Fibroblast of mammary gland (primary cell): ENCODE measurements around the gene WASF2.
"Not testable (repeated sequence)": the region's sequence is repeated elsewhere in the genome, so short reads cannot be mapped to it uniquely, and the experiment has no call there.

Experiments used
- DNase-seq: peaks from one replicate; pipeline ENCODE4 v3.0.0-alpha.2; 2010; ENCODE audit warnings: low read depth
- H3K4me3 ChIP-seq: 2 replicates; pipeline ENCODE4 v1.5.1; 2011; ENCODE audit warnings: low read depth, mild to moderate bottlenecking, low read length, moderate library complexity; ENCODE audit not compliant: control insufficient read depth
- CTCF ChIP-seq: conservative IDR thresholded peaks from 2 replicates; pipeline ENCODE4 v1.5.1; 2011; ENCODE audit warnings: low read depth, low read length, inconsistent platforms; ENCODE audit not compliant: control insufficient read depth, insufficient read depth

The WASF2 gene

GRCh38 chr1:27392778-27393635 lies 97.0 kb downstream of the WASF2 start:
- TF ChIP-seq CTCF = peak; percentile 34
- DNase-seq = no peak
- H3K4me3 ChIP-seq = peak overlapping the region; percentile 81

- peak; percentile 38 for TF ChIP-seq CTCF
- peak; percentile 88 for DNase-seq
- peak within 1 kb of the TSS; percentile 81 for H3K4me3 ChIP-seq
These were observed 97.7 kb downstream of the WASF2 start, which contains the start of gene GPR3 for GRCh38 chr1:27392096-27392777. GPR3 (plus strand) TSS chr1:27392622; CDS start chr1:27393799, 1,177 bp downstream.

- no peak for TF ChIP-seq CTCF
- peak; percentile 59 for DNase-seq
- H3K4me3 ChIP-seq = peak overlapping the region; percentile 48
These were observed 98.4 kb downstream of the WASF2 start for GRCh38 chr1:27391511-27392095.

- no peak overlapping the region for H3K4me3 ChIP-seq
- TF ChIP-seq CTCF = peak; percentile 88
- no peak for DNase-seq
These were observed 101.5 kb downstream of the WASF2 start for GRCh38 chr1:27388337-27389005.

GRCh38 chr1:27384797-27385196 lies 105.2 kb downstream of the WASF2 start:
- not testable (repeated sequence) for DNase-seq, H3K4me3 ChIP-seq

GRCh38 chr1:27383661-27384060 lies 106.3 kb downstream of the WASF2 start:
- no peak overlapping the region for H3K4me3 ChIP-seq
- DNase-seq = no peak
- TF ChIP-seq CTCF = no peak

- DNase-seq = no peak
- TF ChIP-seq CTCF = no peak
- no peak within 1 kb of the TSS for H3K4me3 ChIP-seq
These were observed 106.8 kb downstream of the WASF2 start, which contains the start of gene CD164L2 for GRCh38 chr1:27383039-27383605. CD164L2 (minus strand) TSS chr1:27383333; CDS start chr1:27383239, 94 bp downstream.
